ENCODE results near the gene FARP2. TPM values are rescaled to one million over a fixed set of nuclear protein-coding genes. Genes with fewer than 3 reads are reported as not detected.

The FARP2 gene
- total and polyA plus RNA-seq, 2 experiments from 2014 or later, result 16.0 to 22.6 TPM

DNA sequence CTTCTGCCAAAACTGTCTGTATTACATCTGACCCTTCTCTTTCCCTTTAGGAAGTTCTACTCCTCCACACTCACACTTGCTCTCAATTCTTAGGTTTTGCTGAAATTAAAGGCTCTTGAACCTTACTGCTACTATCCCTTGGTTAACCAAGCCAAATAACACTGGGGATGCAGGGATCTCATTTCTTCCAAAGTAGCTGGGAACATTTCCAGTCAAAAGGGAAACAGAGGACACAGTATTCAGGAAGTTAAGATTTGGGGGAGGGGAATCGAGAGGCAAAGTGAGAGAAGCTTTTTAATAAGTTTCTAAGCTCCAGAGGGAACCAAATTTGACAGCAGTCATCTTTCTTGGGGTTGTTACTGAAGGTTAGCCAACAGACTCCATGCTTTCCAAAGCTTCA lies 34.2 kb upstream of the FARP2 start (continued):
- TF ChIP-seq, protein P1, sequence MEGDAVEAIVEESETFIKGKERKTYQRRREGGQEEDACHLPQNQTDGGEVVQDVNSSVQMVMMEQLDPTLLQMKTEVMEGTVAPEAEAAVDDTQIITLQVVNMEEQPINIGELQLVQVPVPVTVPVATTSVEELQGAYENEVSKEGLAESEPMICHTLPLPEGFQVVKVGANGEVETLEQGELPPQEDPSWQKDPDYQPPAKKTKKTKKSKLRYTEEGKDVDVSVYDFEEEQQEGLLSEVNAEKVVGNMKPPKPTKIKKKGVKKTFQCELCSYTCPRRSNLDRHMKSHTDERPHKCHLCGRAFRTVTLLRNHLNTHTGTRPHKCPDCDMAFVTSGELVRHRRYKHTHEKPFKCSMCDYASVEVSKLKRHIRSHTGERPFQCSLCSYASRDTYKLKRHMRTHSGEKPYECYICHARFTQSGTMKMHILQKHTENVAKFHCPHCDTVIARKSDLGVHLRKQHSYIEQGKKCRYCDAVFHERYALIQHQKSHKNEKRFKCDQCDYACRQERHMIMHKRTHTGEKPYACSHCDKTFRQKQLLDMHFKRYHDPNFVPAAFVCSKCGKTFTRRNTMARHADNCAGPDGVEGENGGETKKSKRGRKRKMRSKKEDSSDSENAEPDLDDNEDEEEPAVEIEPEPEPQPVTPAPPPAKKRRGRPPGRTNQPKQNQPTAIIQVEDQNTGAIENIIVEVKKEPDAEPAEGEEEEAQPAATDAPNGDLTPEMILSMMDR (conservative IDR thresholded peaks at IDR 0.05; ENCODE audit: low read depth in 2 of 2), result no peak
- TF ChIP-seq POLR2AphosphoS5 (IDR thresholded peaks at IDR 0.05; ENCODE audit: low read depth), result no peak
- no peak for TF ChIP-seq ZNF114 (CRISPR knock-in tag; IDR thresholded peaks at IDR 0.05)

GRCh38 chr2:241323778-241324177 lies 32.3 kb upstream of the FARP2 start:
- Histone ChIP-seq H3K4me1 (ENCODE audit: insufficient read depth) (peaks cover 27% of the 10 kb centered on the region), H3K79me2 (replicated peaks; ENCODE audit: insufficient read depth) (peaks cover 95% of the 10 kb centered on the region), H2AFZ (no peak overlapping the region), H4K20me1 (replicated peaks; ENCODE audit: insufficient read depth) (peaks cover 62% of the 10 kb centered on the region), H3F3A (replicated peaks; ENCODE audit: low read depth) (no peaks in the 10 kb centered on the region), H3K27ac (ENCODE audit: low read depth) (no peak overlapping the region), H3K27me3 (ENCODE audit: insufficient read depth) (no peaks in the 10 kb centered on the region), H3K36me3 (ENCODE audit: insufficient read depth) (peaks cover 9% of the 10 kb centered on the region; the same call in 1 of the 2 replicates), H3K4me3 (no peak overlapping the region), H3K4me2 (no peak overlapping the region), H3K9me2 (ENCODE audit: insufficient read depth) (no peaks in the 10 kb centered on the region)
- Mint-ChIP-seq H3K36me3 (ENCODE audit: low read depth) (peaks cover 43% of the 10 kb centered on the region), H3K9me3 (no peaks in the 10 kb centered on the region), H3K4me1 (peaks cover 25% of the 10 kb centered on the region), H3K4me3 (no peak overlapping the region), H3K27ac (no peak overlapping the region), H3K27me3 (ENCODE audit: insufficient read depth, low read depth, poor library complexity) (peaks cover 2% of the 10 kb centered on the region)
- ATAC-seq (no peak), DNase-seq (ENCODE audit: low spot score) (no peak)
- TF ChIP-seq ZNF114 (CRISPR knock-in tag; IDR thresholded peaks at IDR 0.05) (no peak), REST (IDR thresholded peaks at IDR 0.05; ENCODE audit: unreplicated experiment) (no peak), POLR2AphosphoS5 (IDR thresholded peaks at IDR 0.05; ENCODE audit: low read depth) (no peak), ZNF462 (CRISPR knock-in tag; IDR thresholded peaks at IDR 0.05) (no peak), EZH2phosphoT487 (IDR thresholded peaks at IDR 0.05; ENCODE audit: unreplicated experiment) (no peak), ZNF331 (CRISPR knock-in tag; IDR thresholded peaks at IDR 0.05; ENCODE audit: low read depth) (no peak), NANOG (IDR thresholded peaks at IDR 0.05; ENCODE audit: borderline replicate concordance) (no peak), CREB1 (CRISPR knock-in tag; IDR thresholded peaks at IDR 0.05; ENCODE audit: low read depth) (no peak), EZH2 (IDR thresholded peaks at IDR 0.05; ENCODE audit: low read depth, unreplicated experiment) (no peak), ETS1 (IDR thresholded peaks at IDR 0.05) (no peak)

Data from GM23338 (cell line).